Right lobe of liver (tissue), 6 donors: ENCODE results near the gene EXOC2. TPM values are rescaled to one million over a fixed set of nuclear protein-coding genes. Genes with fewer than 3 reads are reported as not detected.

Experiments
- ATAC-seq, 4 donors: fragments of 200-7000 bp; cut with Tn5 transposase; one replicate each; pipeline ENCODE4 v1.9.1; 2020; ENCODE audit warnings: mild to moderate bottlenecking in 4 of 4, moderate library complexity in 4 of 4
- DNase-seq, 3 donors: peaks; one replicate each; pipeline ENCODE4 v3.0.0-alpha.2; 2020
- H3K27ac ChIP-seq, 3 donors: fragments of 200-600 bp; one replicate each; pipeline ENCODE4 v1.8.0; 2022
- H3K27me3 ChIP-seq, 2 donors: fragments of 200-600 bp; one replicate each; pipeline ENCODE4 v1.8.0; 2022
- H3K36me3 ChIP-seq, 4 donors: fragments of 200-600 bp; sonication (generic) in 1 of 4; one replicate each; pipeline versions ENCODE4 v1.5.1 to v1.8.0; 2017 to 2022; ENCODE audit warnings: control low read depth in 1 of 4
- H3K4me1 ChIP-seq, 4 donors: fragments of 200-600 bp; sonication (generic) in 1 of 4; one replicate each; pipeline versions ENCODE4 v1.5.1 to v1.8.0; 2017 to 2022; ENCODE audit warnings: control low read depth in 1 of 4
- H3K4me3 ChIP-seq, 3 donors: fragments of 200-600 bp; one replicate each; pipeline ENCODE4 v1.8.0; 2022
- H3K9me3 ChIP-seq, 4 donors: fragments of 200-600 bp; sonication (generic) in 1 of 4; one replicate each; pipeline versions ENCODE4 v1.5.1 to v1.8.0; 2017 to 2022; ENCODE audit warnings: control low read depth in 1 of 4
- POLR2A ChIP-seq: fragments of 450-650 bp; IDR thresholded peaks from one replicate; pipeline ENCODE4 v1.6.1; 2017; ENCODE audit warnings: antibody characterized with exemption, mild to moderate bottlenecking
- WGBS: methylation state at CpG from one replicate; pipeline ENCODE4 v1.1.6; 2018; ENCODE audit warnings: low coverage, low lambda C conversion rate; ENCODE audit not compliant: insufficient coverage; ENCODE audit errors: missing lambda C conversion rate; 5-methylcytosine and 5-hydroxymethylcytosine counted together
- intact Hi-C, 2 donors: fragments of 100-400 bp; cut with DNase I; formaldehyde crosslinking; loops; one replicate each; pipeline versions ENCODE4 v1.11.2 to v1.14.1; 2022
- total RNA-seq, 6 experiments: library from RNA; depleted of rRNA in 2 of 6; stranded (reverse); fragments of >200 nt in 2 of 6; fragmentation: NEBNext Ultra II Directional in 3 of 6; extraction: Animal tissue kit (Norgen Biotek cat#: 25700) in 3 of 6; gene quantifications; one replicate each; pipeline versions ENCODE4 v1.1.0 to v1.2.4, GENCODE V29; 2016 to 2023
- TF ChIP-seq, protein P1 (sequence below), 4 donors: fragments of 200-600 bp in 3 of 4; fragments of 450-650 bp in 1 of 4; IDR thresholded peaks; one replicate each; pipeline versions ENCODE4 v1.5.1 to v1.8.0; 2016 to 2022; ENCODE audit warnings: antibody characterized with exemption in 4 of 4, mild to moderate bottlenecking in 2 of 4
- donor health status: DM: no; HTN: yes; CAD: no.
- donor health status: DM: no; HTN: no; CAD: no.
- donor health status: DM: no; HTN: no; CAD: no.
- donor health status: DM: no; HTN: yes; CAD: no.
- donor health status: DM: no; HTN: yes; CAD: no.

EXOC2 gene
- total RNA-seq, 6 experiments from 2014 or later: 7.1 to 12.8 (median 10.5) TPM

DNA sequence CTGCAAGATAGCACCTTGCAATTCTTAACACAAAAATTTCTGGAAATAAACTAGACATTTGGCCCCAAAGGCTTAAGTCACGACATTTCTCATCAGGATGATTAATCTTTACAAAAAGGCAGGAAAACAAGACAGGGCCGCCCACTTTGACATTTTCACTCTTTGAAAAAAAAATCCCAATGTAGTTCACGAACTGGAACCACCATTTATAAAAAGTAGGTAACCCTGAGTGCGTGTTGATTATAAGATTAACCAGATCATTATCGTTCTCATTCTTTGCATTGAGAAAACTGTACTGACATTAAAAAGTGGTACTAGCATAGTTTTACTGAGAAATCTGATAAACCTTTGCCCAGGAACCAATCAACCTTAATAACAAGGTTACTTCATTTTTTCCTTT, 144.8 kb downstream of the EXOC2 start:
- no peak for DNase-seq
- Histone ChIP-seq H3K36me3 (peaks cover 0 to 5% (median 0%) of the 10 kb centered on the region in 4 donors), H3K4me1 (no peaks in the 10 kb centered on the region), H3K27me3 (no peaks in the 10 kb centered on the region), H3K27ac (no peak overlapping the region), H3K4me3 (no peak overlapping the region), H3K9me3 (no peaks in the 10 kb centered on the region)
- WGBS: 94% methylated on average over 5 of the region's 5 CpGs
- TF ChIP-seq, protein P1, sequence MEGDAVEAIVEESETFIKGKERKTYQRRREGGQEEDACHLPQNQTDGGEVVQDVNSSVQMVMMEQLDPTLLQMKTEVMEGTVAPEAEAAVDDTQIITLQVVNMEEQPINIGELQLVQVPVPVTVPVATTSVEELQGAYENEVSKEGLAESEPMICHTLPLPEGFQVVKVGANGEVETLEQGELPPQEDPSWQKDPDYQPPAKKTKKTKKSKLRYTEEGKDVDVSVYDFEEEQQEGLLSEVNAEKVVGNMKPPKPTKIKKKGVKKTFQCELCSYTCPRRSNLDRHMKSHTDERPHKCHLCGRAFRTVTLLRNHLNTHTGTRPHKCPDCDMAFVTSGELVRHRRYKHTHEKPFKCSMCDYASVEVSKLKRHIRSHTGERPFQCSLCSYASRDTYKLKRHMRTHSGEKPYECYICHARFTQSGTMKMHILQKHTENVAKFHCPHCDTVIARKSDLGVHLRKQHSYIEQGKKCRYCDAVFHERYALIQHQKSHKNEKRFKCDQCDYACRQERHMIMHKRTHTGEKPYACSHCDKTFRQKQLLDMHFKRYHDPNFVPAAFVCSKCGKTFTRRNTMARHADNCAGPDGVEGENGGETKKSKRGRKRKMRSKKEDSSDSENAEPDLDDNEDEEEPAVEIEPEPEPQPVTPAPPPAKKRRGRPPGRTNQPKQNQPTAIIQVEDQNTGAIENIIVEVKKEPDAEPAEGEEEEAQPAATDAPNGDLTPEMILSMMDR (IDR thresholded peaks at IDR 0.05): no peak
- TF ChIP-seq POLR2A: no peak
- no peak for ATAC-seq
- intact Hi-C loops: no loop called here

DNA sequence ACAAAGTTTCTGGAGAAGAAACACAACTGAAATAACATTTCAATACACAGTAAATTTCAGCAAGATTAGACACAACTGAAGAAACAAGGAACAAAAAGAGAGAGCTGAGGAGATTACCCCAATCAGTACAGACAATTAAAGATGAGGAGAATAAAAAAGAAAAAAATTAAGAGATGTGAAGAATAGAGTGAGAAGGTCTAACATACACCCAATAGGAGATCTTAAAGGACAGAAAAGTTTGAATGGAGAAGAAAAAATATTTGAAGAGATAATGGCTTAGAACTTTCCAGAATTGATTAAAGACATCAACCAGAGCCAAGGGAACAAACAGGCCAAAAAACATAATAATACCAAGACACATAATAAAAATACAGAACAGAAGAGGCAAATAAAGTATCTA, 152.4 kb downstream of the EXOC2 start:
- Histone ChIP-seq H3K4me3 (no peak overlapping the region), H3K4me1 (no peaks in the 10 kb centered on the region), H3K27ac (no peak overlapping the region), H3K27me3 (no peaks in the 10 kb centered on the region), H3K36me3 (peaks cover 0 to 3% (median 0%) of the 10 kb centered on the region in 4 donors), H3K9me3 (no peaks in the 10 kb centered on the region)
- DNase-seq (no peak), ATAC-seq (no peak)
- TF ChIP-seq, protein P1 (IDR thresholded peaks at IDR 0.05): no peak
- no peak for TF ChIP-seq POLR2A
- intact Hi-C loops: no loop called here

DNA sequence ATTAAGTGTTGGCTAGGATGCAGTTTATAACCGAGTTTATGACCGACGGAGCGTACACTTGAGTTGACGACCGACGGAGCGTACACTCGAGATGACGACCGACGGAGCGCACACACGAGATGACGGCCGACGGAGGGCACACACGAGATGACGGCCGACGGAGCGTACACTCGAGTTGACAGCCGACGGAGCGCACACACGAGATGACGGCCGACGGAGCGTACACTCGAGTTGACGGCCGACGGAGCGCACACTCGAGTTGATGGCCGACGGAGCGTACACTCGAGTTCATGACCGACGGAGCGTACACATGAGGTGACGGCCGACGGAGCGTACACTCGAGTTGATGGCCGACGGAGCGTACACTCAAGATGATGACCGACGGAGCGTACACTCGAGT, 155.8 kb downstream of the EXOC2 start:
- intact Hi-C loops: no loop called here
- DNase-seq: no peak
- Histone ChIP-seq H3K27me3 (no peaks in the 10 kb centered on the region), H3K27ac (no peak overlapping the region), H3K36me3 (peaks cover 0 to 3% (median 0%) of the 10 kb centered on the region in 4 donors), H3K9me3 (no peaks in the 10 kb centered on the region), H3K4me1 (no peaks in the 10 kb centered on the region), H3K4me3 (no peak overlapping the region)
- TF ChIP-seq POLR2A: no peak
- TF ChIP-seq, protein P1 (IDR thresholded peaks at IDR 0.05): no peak
- WGBS: 97% methylated on average over 51 of the region's 56 CpGs
- no peak for ATAC-seq

DNA sequence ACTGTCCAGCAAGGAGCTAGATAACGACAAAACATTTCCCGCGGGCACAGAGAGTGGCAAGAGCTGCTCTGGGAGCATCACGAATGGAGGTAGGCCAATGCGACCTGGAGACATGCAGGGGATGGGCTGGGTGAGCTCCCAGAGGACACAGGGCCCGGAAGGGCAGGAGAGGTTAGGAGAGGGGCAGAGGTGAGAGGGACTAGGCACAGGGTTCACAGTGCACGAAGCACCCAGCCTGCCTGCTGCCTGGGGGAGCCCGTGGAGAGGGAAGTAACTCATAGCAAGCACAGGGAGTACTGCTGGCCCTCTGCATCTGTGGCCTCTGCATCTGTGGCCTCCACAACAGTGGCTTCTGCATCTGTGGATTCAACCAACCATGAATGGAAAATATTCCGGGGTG, 162.5 kb downstream of the EXOC2 start:
- no peak for ATAC-seq
- no peak overlapping the region for H3K4me3 ChIP-seq
- H3K36me3 ChIP-seq: no peaks in the 10 kb centered on the region
- H3K9me3 ChIP-seq: no peaks in the 10 kb centered on the region
- no peaks in the 10 kb centered on the region for H3K4me1 ChIP-seq
- H3K27ac ChIP-seq: no peak overlapping the region
- TF ChIP-seq, protein P1 (IDR thresholded peaks at IDR 0.05): no peak
- no peak for TF ChIP-seq POLR2A
- WGBS: 96% methylated on average over 5 of the region's 9 CpGs
- DNase-seq: no peak
- H3K27me3 ChIP-seq: no peaks in the 10 kb centered on the region
- intact Hi-C loops: no loop called here

DNA sequence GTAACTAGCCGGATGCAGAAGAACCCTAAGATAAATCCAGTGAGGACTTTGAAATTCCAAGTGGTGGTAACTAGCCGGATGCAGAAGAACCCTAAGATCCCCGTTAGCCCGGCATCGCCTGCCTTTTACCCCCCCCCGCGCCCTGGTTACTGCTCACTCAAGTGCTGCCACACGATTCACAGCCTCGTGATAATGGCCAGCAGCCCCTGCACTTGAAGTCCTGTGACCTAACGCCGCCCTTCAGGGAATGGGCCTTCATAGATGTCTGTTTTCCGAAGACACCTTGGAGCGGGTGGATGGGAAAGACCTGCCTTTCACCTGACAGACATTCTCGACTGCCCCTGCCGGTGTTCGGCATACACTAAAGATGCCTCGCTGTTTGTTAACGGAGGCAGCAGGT, 163.9 kb downstream of the EXOC2 start:
- 97% methylated on average over 7 of the region's 18 CpGs for WGBS
- H3K4me1 ChIP-seq: no peaks in the 10 kb centered on the region
- no peak overlapping the region for H3K4me3 ChIP-seq
- no peaks in the 10 kb centered on the region for H3K27me3 ChIP-seq
- H3K36me3 ChIP-seq: no peaks in the 10 kb centered on the region
- no peak for DNase-seq
- no peak overlapping the region for H3K27ac ChIP-seq
- H3K9me3 ChIP-seq: no peaks in the 10 kb centered on the region
- no peak for TF ChIP-seq POLR2A
- TF ChIP-seq, protein P1 (IDR thresholded peaks at IDR 0.05): no peak
- intact Hi-C loops: no loop called here
- ATAC-seq: no peak
